ENCODE measurements around the gene SCAANT1.

DNA sequence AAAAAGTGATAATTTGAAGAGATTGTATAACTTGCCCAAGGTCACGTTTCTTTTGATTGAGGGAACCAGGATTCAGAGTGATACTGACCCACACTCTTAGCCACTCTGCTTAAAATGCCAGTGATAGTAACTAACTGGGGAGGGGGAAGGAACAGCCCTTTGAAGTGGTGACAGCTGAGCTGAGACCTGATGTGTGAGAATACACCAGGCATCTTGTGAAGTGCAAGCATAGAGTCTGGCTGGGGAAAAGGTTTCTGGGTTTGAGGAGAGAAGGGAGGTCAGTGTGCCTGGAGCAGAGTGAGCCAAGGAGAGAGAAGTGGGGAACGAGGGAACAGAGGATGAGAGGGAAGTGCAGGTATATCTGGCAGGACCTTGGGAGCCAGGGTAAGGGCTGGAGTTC is 35.4 kb upstream of the SCAANT1 start:
- TF ChIP-seq, protein P1, sequence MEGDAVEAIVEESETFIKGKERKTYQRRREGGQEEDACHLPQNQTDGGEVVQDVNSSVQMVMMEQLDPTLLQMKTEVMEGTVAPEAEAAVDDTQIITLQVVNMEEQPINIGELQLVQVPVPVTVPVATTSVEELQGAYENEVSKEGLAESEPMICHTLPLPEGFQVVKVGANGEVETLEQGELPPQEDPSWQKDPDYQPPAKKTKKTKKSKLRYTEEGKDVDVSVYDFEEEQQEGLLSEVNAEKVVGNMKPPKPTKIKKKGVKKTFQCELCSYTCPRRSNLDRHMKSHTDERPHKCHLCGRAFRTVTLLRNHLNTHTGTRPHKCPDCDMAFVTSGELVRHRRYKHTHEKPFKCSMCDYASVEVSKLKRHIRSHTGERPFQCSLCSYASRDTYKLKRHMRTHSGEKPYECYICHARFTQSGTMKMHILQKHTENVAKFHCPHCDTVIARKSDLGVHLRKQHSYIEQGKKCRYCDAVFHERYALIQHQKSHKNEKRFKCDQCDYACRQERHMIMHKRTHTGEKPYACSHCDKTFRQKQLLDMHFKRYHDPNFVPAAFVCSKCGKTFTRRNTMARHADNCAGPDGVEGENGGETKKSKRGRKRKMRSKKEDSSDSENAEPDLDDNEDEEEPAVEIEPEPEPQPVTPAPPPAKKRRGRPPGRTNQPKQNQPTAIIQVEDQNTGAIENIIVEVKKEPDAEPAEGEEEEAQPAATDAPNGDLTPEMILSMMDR (IDR thresholded peaks at IDR 0.05; ENCODE audit: low read length), result no peak
- TF ChIP-seq EZH2 (IDR thresholded peaks at IDR 0.05; ENCODE audit: borderline replicate concordance, low read length), result no peak
